Measurements from ENCODE around the gene RABGAP1L.
"Not testable (repeated sequence)": the region's sequence is repeated elsewhere in the genome, so short reads cannot be mapped to it uniquely, and the experiment has no call there.

RABGAP1L gene

DNA sequence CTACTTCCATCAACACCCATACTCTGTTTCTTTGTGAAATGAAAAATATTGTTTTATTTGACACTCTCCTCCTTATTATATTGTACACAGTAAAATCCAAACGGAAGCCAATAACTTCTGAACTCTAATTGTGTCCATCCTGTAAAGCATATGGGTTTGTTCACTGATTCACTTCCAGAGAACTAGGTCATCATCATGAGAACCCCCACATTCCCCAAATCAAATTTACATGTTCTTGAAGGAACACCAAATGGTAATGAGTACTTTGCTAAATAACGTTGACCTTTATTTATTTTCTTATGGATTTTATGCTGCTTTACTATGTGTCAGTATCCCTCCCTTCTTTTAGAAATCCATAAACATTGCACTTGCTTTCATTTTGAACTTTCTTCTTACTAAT, 627.0 kb downstream of the RABGAP1L start:
- no peak for DNase-seq

DNA sequence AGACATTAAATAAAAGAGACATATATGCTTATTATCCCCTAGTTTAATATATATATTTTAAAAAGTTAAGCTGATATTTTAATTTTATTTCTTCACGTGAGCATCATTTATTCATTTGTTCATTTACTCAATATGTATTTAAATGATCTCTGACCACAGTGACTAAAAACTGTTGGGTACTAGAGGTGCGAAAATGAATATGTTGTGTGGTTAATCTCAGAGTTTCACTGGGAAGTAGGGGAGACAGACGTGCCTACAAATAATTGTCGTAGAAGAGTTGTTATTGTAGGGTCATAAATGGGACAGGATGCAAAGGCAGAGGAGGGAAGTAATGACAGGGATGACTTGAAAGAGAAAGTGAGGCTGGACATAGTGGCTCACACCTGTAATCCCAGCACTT, 627.4 kb downstream of the RABGAP1L start:
- DNase-seq, result no peak

DNA sequence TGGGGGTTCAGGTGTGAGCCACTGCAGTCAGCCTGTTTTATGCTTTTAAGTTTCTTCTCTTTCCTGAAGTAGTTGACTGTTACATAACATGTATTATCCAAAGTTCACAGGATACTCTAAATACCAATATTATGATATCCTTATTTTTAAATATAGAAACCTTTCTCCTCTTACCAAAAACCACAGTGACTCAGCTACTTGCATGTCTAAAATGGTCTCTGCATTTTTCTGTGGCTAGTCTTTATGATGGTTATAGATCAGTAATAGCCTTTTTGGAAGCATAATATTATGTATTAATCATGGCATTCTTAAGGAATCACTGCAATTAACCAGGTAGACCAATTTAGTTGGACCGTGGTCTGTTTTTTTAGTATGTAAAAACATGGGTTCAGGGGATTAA, 629.7 kb downstream of the RABGAP1L start:
- DNase-seq, result no peak

DNA sequence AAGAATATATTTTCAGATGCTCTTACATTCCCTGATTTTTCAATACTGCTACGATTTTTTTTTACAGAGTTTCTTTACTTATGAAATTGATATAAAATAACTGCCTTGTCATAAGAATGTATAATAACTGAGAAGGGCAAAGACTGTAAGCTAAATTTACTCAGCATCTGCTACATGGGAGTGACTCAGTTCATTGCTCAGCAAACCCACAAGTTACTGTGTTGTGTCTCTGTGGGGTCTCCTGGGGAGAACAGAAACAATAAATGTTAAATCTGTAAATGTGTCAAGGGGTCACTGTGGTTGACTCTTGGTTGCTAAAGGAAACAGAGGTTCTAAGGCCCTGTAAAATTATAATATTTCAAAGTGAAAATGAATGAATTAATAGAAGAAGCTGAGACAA, 630.1 kb downstream of the RABGAP1L start:
- no peak for DNase-seq

DNA sequence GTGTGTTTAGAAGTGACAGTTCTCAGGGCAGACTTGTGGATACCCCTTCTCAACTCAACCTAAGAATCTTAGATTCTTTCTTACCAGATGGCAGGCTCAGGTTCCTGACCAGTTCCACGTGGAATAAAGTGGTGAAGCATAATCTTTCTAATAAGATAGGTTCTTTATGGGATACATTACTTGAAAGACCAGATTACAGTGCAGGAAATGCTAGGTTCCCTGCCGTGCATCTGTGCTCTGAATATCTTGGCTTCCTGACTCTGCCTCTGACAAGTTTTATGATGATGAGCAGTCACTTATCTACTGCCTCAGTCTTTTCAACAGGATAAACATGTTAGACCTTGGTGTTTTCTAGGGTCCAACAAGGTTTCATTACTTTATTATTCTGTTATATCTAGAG, 632.5 kb downstream of the RABGAP1L start:
- DNase-seq, result no peak

DNA sequence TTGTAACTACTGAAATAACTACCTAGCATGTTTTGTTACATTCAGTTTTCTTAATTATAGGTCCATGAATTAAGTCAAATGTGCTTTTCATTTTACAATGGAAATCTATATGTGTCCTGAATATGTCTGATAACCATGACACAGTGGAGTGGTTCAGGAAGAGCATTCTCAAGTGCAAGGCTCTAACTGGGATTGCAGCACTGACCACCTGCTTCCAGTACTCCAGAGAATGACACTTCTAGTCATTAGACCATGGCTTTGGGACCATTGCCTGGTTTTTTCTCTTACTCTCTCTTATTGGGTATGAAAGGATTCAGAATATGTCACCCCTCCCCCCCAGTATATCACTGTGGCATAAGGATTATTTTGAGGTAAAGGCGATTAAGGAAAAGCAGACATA, 635.5 kb downstream of the RABGAP1L start:
- no peak for DNase-seq

DNA sequence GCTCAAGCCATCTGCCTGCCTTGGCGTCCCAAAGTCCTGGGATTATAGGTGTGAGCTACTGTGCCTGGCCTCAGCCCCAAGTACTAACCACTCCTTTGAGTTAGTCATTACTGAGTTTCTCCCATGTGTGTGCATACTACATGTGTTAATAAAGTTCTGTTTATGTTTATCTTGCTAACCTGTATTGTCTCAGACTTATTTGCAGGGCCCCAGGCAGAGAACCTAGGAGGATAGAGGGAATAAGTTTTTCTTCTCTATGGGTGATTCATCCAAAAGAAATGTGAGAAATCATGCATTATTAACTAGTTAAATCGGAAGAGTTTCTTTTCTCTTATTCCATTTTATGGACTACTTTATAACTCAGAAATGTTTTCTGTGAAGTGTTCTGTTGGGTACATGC, 636.5 kb downstream of the RABGAP1L start:
- DNase-seq, result no peak

DNA sequence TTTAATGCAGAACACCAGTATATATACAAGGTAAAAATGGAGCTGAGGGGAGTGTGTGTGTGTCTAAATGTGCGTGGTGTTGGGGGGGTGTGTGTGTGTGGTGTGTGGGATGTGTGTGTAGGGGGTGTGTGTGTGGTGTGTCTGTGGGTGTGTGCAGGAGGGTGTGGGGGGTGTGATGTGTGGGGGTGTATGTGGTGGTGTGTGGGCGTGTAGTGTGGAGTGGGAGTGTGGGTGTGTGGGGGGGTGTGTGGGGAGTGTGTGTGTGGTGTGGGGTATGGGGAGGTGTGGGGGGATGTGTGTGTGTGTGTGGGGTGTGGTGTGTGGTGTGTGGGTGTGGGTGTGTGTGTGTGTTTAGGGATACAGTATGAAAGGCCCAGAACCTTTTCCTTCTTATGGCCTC, 638.1 kb downstream of the RABGAP1L start:
- DNase-seq, result no peak

DNA sequence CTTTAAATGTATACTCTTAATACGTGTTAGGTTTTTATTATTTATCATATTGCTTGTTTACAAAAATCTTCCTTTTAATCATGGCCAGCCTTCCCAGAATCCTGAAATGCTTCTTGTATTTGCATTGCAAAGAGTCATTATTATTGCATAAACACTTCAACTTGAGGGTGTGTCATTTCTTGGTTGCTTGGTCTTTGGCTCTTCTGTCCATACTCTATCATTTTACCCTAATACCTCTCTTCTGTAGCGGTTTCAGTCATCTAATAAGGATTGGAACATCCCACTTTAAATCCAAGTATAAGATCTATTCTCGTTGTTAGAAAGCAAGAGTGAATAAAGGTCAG, 639.8 kb downstream of the RABGAP1L start:
- DNase-seq, result no peak

DNA sequence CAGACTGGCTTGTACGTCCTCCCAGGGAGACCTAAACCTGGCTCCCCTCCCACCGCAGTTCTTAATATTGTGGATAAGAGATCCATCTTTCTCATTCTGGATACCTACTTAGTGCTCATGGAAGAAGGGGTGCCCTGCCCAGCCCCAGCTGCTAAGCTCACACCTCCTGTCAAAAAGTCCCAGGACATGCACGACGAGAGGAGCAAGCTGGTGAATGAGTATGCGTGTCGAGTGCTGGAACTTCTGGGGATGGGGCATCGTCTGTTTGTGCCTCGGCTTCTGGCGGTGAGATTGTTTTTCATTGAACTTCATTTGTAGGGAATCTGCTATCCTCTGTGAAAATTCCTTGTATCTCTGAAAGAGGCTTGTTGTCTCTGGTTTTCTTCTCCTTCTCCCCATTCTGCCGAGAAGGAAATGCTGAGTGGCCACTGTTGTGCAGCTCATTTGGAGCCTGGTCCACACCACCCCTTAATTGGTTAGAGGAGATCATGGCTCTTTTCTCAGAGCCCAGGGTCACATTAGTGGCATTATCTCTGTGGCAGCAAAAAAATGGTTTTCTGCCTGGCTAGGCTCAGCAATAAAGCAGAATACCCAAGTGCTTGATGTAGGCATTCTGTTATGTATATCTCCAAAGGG, 641.0 kb downstream of the RABGAP1L start:
- DNase-seq, result no peak

DNA sequence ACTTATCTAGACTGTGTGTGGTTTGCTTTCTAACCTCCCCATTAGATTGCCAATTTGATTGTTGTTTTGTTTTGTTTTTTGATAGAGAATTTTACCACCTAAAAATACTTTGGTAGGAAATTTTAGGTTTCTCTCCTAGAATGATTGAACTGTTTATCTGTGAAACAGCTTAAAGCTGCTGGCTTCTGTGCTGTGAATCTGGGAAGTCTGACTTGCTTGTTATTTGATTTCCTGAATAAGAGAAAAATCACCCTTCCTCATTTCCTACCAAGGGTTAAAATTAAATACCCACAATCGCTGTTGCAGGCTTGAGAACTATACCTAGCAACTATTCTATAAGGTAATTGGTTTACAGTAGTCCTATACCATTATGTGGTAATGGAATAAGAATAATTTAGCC, 641.6 kb downstream of the RABGAP1L start:
- no peak for DNase-seq

DNA sequence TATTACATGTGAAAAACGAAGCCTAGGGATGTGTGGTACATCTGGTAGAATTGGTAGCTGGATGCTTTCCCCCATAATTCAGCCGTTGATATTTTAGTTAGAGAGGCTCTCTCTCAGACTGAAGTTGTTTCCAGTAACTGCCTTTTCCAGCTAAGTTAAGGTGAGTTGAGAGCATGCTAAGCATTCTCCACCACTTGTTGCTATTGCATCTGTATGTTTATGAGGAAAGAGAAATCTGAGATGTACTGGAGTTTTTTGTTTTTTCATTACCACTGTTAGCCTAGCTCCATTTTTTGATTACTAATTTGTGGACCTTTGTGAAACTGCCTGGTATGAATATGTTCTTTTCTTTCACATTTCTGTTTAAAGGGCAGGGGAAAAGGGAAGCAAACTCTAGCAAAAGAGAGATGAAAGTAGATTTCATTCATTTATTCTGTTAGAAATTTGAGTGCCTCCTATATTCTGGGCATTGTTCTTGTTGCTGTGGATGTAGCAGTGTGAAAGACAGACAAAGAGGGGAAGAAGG, 650.5 kb downstream of the RABGAP1L start:
- no peak for DNase-seq

DNA sequence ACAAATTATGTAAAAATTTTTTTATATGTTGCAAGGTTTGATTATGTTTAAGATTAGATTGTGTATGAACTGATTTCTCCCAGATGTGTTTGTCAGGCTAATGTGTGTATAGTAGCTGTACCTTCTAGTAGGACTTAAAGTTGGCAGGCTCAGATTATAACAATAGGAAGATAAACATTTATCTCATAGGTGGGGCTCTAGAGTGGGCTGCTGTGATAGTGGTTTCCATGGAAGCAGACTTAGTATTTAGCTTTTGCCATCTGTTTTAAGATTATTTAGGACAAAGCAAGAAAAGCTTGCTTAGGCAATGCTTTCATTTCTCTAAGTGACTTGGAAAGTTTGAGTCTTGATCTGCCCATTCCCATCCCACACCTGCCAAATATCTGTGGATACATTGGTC, 652.7 kb downstream of the RABGAP1L start:
- no peak for DNase-seq

DNA sequence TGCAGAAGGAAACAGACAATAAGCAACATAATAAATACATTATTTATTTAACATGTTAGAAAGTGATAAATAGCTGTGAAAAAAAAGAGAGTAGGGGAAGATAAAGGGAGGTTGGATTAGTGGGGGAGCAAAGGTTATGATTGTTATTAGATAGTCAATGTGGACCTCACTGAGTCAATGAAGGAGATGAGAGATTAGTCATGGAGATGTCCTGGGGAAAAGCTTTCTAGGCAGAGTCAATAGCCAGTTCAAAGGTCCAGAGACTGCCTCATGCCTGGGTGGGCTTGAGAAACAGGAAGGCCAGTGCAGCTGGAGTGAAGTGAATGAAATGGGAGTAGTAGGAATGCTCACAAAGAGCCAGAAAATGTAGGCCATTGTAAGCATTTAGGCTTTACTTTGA, 653.3 kb downstream of the RABGAP1L start:
- DNase-seq, result no peak

DNA sequence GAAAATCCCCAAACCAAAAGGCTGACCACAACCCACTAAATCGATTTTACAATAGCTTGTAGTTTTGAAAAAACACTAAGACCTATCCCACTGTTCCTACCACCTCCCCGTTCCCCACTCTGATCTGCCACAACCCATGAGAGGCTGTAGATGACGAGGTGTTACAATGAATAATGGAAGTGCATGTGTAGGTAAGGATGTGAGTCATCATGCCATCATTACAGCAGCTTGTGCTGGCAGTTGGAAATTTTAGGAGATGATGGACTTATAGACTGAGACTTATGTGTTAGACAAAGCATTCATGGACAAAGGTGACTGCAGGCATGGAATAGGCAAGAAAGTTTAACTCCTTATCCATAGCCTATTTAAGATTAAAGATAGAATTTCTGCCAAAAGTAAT, 655.7 kb downstream of the RABGAP1L start:
- no peak for DNase-seq

DNA sequence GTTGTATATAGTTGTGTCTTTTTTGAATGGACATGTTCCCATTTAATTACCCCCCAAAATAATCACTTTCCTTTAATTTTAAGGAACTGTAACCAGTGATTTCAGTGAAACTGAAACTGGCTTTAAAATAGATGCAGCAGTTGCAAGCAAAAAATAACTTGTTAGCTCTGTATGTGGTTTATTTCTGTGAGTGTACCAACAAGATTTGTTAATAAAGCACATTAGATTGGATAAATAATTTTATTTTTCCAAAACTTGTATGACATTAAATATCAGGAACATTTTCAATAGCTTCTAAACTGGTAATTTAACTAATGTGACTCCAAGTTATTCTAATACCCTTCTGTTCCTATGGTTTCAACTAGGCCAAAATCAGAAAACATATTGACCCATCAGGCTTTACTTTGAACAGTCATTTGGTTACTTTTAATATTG, 656.2 kb downstream of the RABGAP1L start:
- DNase-seq, result no peak

DNA sequence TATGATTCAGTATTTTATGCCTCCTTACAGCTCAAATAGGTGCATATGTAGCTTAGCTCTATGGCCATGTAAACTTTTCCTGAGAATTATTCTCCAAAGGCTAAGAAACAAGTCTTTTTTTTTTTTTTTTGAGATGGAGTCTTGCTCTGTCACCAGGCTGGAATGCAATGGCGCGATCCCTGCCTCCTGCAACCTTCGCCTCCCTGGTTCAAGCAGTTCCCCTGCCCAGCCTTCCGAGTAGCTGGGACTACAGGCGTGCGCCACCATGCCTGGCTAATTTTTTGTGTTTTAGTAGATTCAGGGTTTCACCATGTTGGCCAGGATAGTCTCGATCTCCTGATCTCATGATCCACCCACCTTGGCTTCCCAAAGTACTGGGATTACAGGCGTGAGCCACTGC, 657.3 kb downstream of the RABGAP1L start:
- not testable (repeated sequence) for DNase-seq

DNA sequence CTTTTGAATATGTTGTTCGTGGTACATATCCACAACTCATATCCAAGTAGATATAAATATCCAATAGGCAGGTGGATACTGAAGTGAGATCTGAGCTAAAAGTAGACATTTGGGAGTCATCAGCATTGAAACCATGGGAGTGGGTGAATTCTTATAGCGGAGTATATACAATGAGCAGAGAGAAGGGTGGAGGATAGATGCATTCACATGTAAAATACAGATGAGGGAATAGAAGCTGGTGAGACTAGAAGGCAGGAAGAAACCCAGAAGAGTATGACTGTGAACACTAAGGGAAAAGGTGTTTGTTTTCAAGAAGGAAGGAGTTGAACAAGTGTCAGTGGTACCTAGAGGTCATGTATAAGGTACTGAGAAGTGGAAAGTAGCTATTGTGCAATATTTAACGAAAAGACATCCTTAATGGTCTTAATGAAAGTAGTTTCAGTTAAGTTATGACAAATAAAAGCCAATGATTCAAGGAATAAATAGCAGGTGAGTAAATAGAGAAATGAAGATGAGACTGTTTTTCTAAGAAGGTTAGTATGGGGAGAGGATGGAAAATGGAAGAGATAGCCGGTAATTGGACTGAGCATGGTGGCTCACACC, 658.8 kb downstream of the RABGAP1L start:
- no peak for DNase-seq

DNA sequence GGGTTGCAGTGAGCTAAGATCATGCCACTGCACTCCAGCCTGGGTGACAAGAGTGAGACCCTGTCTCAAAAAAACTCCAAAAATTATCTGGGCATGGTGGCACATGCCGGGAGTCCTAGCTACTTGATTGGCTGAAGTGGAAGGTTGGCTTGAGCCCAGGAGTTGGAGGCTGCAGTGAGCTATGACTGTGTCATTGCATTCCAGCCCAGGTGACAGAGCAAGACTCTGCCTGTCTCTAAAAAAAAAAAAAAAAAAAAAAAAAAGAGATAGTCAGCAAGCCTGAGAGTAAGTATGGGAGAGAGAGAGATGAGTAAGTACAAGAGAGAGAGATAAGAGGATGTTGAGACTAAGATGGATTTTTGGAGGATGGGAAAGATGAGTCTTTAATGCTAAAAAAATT, 659.6 kb downstream of the RABGAP1L start:
- no peak for DNase-seq

DNA sequence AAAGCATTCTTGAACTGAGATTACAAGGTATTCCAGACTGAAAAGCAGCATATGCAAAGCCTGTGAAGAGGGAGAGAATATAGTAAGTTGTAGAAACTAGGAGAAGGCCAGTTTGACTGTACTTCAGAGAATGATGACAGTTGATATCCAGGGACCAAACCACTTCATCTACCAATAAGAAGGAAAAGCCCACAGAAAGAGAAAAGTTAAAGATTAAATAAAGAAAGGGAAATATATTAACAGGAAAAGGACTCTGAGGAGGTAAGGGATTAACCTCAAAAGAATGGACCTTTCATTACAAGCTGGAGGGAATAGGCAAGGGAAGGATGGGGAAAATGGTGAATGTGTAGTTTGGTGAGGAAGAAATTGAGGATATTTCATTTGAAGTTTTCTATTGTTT, 660.3 kb downstream of the RABGAP1L start:
- no peak for DNase-seq

DNA sequence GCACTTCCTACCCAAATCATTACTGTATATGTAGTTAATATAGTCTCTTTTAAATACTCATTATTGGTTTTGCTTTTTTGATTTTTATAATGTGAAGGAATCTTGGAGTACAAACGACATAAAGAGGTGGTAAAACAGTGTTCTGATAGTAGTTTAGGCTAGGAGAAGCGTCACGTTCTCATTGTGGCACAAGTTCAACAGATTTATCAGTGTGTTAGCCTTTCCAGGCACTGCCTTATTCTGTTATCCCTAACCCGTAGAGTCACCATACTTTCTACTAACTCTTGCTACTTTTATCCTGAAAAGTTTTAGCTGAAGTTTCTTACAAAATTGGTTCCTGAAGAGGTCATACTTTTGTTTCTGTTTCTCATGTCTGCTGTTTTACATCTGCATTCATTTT, 665.8 kb downstream of the RABGAP1L start:
- DNase-seq, result no peak

DNA sequence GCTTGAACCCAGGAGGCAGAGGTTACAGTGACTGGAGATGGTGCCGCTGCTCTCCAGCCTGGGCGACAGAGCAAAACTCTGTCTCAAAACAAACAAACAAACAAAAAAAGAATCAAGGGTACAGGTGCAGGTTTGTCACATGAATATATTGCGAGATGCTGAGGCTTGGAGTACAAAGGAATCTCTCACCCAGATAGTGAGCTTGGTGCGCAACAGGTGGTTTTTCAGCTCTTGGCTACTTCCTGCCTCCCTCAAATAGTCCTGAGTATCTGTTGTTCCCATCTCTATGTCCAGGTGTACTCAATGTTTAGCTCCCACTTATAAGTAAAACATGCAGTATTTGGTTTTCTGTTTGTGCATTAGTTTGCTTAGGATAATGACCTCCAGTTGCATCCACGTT, 666.5 kb downstream of the RABGAP1L start:
- no peak for DNase-seq

DNA sequence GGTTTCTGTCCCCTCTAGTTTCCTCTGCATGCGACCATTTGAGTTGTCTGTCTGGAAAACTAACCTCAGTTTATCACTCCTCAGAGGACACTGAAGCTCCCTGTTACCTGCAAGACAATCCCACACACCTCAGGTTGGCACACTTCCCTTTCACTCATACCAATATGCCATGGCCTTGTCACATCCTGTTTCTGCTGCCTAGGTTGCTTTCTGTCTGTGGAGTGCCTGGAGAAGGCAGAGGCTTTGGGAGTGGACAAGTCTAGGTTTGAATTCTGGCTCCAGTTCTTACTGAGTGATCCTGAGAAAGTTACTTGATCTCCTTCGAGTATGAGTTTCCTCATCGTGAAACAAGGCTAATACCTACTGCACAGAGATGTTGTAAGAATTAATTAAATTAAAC, 668.9 kb downstream of the RABGAP1L start:
- DNase-seq, result no peak

DNA sequence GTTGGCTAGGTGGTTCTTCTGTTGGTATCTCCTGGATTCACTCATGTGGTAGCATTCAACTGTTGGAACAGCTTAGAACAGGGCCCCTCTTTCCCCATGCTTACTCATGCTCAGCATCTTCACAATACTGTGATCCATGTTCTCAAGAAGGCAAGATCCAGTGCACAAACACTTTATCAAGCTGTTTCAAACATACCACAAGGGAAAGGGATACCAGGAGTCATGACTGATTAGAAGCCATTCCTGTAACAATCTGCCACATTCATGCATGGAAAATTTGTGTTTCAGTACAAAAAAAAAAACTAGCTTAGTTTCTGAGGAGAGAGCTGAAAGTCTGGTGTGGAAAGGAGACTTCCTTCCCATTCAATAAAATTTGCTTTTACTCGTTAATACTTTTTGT, 670.7 kb downstream of the RABGAP1L start:
- no peak for DNase-seq

DNA sequence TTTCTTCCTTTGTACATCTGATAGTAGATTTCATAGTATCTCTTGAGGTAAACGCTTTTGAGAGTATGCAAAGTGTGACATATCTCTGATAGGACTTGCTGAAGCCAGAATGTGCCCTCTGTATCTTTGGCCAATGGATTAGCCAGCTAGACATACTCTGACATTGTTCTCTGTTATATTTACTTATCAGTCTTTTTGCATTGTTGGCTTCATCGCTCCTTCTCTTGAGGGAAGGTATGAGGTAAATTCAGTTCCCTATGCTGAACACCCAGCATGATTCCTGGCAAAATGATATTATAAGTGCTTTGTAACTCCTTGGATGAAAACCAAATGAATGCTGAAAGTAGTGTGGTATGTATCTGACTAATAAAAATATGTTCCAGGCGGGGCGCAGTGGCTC, 677.2 kb downstream of the RABGAP1L start:
- DNase-seq, result no peak

All from GF-D8 (cell line).